Endodermal cell (in vitro differentiated cells): ENCODE measurements around the gene FAM13A. TPM values are rescaled to one million over a fixed set of nuclear protein-coding genes. Genes with fewer than 3 reads are reported as not detected.

Source experiments
- DNase-seq: peaks from one replicate; pipeline ENCODE4 v3.0.0-alpha.2; 2017
- H3K27ac ChIP-seq: 2 replicates; pipeline ENCODE4 v1.5.1; 2013; ENCODE audit warnings: mild to moderate bottlenecking, low read depth, low read length, moderate library complexity
- H3K27me3 ChIP-seq: 2 replicates; pipeline ENCODE4 v1.6.1; 2013; ENCODE audit warnings: mild to moderate bottlenecking, low read length, moderate library complexity; ENCODE audit not compliant: insufficient read depth, control insufficient read depth, poor library complexity, severe bottlenecking
- H3K36me3 ChIP-seq: 2 replicates; pipeline ENCODE4 v1.7.0; 2013; ENCODE audit warnings: mild to moderate bottlenecking, low read length, moderate library complexity; ENCODE audit not compliant: control insufficient read depth, insufficient read depth
- H3K4me1 ChIP-seq: one replicate; pipeline ENCODE4 v1.7.0; 2013; ENCODE audit warnings: low read length; ENCODE audit not compliant: control insufficient read depth, insufficient read depth
- H3K4me3 ChIP-seq: 2 replicates; pipeline ENCODE4 v1.5.1; 2013; ENCODE audit warnings: mild to moderate bottlenecking, low read length, moderate library complexity
- H3K9ac ChIP-seq: 2 replicates; pipeline ENCODE4 v1.6.1; 2013; ENCODE audit warnings: mild to moderate bottlenecking, low read length, moderate library complexity; ENCODE audit not compliant: poor library complexity, severe bottlenecking; ENCODE audit errors: extremely low read depth
- H3K9me3 ChIP-seq: 2 replicates; pipeline ENCODE4 v1.6.1; 2013; ENCODE audit warnings: mild to moderate bottlenecking, low read length, moderate library complexity; ENCODE audit not compliant: control insufficient read depth
- H3K27ac Mint-ChIP-seq: 2 replicates; pipeline ENCODE4 v1.8.0; 2020; ENCODE audit warnings: mixed read lengths
- H3K27me3 Mint-ChIP-seq: 2 replicates; pipeline ENCODE4 v1.8.0; 2021; ENCODE audit warnings: mild to moderate bottlenecking, mixed read lengths; ENCODE audit not compliant: insufficient read depth
- H3K36me3 Mint-ChIP-seq: 2 replicates; pipeline ENCODE4 v1.8.0; 2020; ENCODE audit warnings: low read depth, mixed read lengths
- H3K4me1 Mint-ChIP-seq: 2 replicates; pipeline ENCODE4 v1.8.0; 2020; ENCODE audit warnings: mixed read lengths
- H3K4me3 Mint-ChIP-seq: 2 replicates; pipeline ENCODE4 v1.8.0; 2020; ENCODE audit warnings: mild to moderate bottlenecking, moderate library complexity, mixed read lengths
- H3K9me3 Mint-ChIP-seq: 2 replicates; pipeline ENCODE4 v1.8.0; 2020; ENCODE audit warnings: mild to moderate bottlenecking, mixed read lengths
- WGBS, 2 experiments: methylation state at CpG; one replicate each; pipeline versions ENCODE4 v1.1.5 to v1.1.7; 2013; ENCODE audit warnings: missing lambda C conversion rate in 2 of 2, mixed read lengths in 1 of 2; ENCODE audit not compliant: insufficient coverage in 1 of 2, insufficient read length in 1 of 2; 5-methylcytosine and 5-hydroxymethylcytosine counted together
- total RNA-seq, 2 donors: library from RNA; stranded (reverse); fragmentation: NEBNext Ultra II Directional in 1 of 2; extraction: Animal tissue kit (Norgen Biotek cat#: 25700) in 1 of 2; gene quantifications; 2 replicates in 1 of 2; 3 replicates in 1 of 2; pipeline ENCODE4 v1.2.1, GENCODE V29; 2021
- TF ChIP-seq, protein P1 (sequence below): fragments of 200-600 bp; sonication (generic); conservative IDR thresholded peaks from 2 replicates; pipeline ENCODE4 v1.5.0; 2021; ENCODE audit warnings: antibody characterized with exemption, mild to moderate bottlenecking

FAM13A gene
- total RNA-seq, 2 donors from 2014 or later, result 13.6 to 17.0 TPM

DNA sequence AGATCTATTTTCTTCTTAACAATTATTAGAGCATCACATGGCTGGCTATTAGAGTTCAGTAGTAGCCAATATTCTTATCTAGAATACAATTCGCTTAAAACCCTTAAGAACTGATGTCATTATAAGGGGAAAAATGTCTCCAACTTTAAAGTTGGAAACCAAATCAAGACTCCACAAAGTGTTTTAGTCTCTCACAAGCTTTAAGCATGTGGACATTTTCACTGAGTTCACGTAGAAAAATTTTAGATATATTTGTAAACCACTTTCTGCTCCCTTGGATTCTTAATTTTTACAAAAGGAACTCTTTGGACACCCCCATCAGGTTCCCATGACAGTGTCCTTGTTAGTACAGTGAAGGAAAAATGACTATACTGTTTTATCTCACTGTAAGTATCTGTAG is 235.5 kb downstream of the FAM13A start:
- no peaks in the 10 kb centered on the region for H3K27me3 Mint-ChIP-seq
- 76% methylated on average over 2 of the region's 2 CpGs; no CpG with 5 or more reads in 1 of the 2 experiments for WGBS, 2 experiments
- no peaks in the 10 kb centered on the region for H3K36me3 ChIP-seq
- TF ChIP-seq, protein P1, sequence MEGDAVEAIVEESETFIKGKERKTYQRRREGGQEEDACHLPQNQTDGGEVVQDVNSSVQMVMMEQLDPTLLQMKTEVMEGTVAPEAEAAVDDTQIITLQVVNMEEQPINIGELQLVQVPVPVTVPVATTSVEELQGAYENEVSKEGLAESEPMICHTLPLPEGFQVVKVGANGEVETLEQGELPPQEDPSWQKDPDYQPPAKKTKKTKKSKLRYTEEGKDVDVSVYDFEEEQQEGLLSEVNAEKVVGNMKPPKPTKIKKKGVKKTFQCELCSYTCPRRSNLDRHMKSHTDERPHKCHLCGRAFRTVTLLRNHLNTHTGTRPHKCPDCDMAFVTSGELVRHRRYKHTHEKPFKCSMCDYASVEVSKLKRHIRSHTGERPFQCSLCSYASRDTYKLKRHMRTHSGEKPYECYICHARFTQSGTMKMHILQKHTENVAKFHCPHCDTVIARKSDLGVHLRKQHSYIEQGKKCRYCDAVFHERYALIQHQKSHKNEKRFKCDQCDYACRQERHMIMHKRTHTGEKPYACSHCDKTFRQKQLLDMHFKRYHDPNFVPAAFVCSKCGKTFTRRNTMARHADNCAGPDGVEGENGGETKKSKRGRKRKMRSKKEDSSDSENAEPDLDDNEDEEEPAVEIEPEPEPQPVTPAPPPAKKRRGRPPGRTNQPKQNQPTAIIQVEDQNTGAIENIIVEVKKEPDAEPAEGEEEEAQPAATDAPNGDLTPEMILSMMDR, result no peak
- H3K27me3 ChIP-seq, result no peaks in the 10 kb centered on the region
- DNase-seq, result no peak
- H3K4me1 Mint-ChIP-seq, result peaks cover 24% of the 10 kb centered on the region
- no peak overlapping the region for H3K4me3 Mint-ChIP-seq
- no peak overlapping the region for H3K27ac Mint-ChIP-seq
- no peaks in the 10 kb centered on the region for H3K36me3 Mint-ChIP-seq
- no peaks in the 10 kb centered on the region for H3K9me3 ChIP-seq
- H3K4me3 ChIP-seq, result no peak overlapping the region
- H3K9me3 Mint-ChIP-seq, result no peaks in the 10 kb centered on the region
- H3K9ac ChIP-seq, result no peak overlapping the region
- no peaks in the 10 kb centered on the region for H3K4me1 ChIP-seq
- no peak overlapping the region for H3K27ac ChIP-seq

DNA sequence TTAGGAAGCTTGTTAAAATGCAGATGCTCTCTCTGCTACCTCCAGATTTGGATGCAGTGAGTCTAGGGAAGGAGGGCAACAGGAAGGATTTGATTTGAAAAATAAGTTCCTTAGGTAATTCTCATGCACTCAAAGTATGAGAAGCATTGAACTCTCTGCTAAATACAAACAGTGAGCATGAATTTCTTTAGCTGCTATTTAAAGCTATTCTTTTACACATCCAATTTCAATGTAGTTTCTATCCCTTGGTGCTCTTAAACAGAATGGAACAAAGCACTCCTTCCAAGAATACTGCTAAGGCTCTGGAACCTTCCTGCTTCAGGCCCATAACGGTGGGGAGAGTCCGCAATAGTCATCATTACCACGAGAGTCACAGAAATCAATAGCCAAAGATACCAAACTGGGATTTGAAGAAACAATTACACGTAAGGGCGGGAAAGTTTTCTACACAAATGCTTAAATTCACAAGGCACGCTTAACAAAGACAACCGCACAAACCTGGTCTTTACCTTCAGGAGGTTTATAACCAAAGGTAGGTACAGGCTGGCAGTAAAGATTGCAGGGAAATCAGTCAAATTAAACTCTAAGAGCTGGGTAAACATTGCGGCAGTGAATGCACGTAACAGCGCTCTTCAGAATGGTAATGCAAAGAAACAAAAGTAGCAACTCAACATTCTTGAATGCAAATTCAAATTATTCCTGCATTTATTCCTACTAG is 236.1 kb downstream of the FAM13A start:
- no peaks in the 10 kb centered on the region for H3K9me3 ChIP-seq
- no peaks in the 10 kb centered on the region for H3K36me3 ChIP-seq
- no peak overlapping the region for H3K9ac ChIP-seq
- TF ChIP-seq, protein P1, result no peak
- no peak for DNase-seq
- no peaks in the 10 kb centered on the region for H3K4me1 ChIP-seq
- no peak overlapping the region for H3K27ac ChIP-seq
- no peaks in the 10 kb centered on the region for H3K36me3 Mint-ChIP-seq
- H3K27me3 Mint-ChIP-seq, result no peaks in the 10 kb centered on the region
- H3K4me3 ChIP-seq, result no peak overlapping the region
- no peaks in the 10 kb centered on the region for H3K9me3 Mint-ChIP-seq
- H3K27ac Mint-ChIP-seq, result peak overlapping the region; percentile 52
- H3K4me1 Mint-ChIP-seq, result peaks cover 26% of the 10 kb centered on the region
- no peak overlapping the region for H3K4me3 Mint-ChIP-seq
- WGBS, 2 experiments, result 82 to 91% methylated on average over 7 to 10 of the region's 10 CpGs
- H3K27me3 ChIP-seq, result no peaks in the 10 kb centered on the region

DNA sequence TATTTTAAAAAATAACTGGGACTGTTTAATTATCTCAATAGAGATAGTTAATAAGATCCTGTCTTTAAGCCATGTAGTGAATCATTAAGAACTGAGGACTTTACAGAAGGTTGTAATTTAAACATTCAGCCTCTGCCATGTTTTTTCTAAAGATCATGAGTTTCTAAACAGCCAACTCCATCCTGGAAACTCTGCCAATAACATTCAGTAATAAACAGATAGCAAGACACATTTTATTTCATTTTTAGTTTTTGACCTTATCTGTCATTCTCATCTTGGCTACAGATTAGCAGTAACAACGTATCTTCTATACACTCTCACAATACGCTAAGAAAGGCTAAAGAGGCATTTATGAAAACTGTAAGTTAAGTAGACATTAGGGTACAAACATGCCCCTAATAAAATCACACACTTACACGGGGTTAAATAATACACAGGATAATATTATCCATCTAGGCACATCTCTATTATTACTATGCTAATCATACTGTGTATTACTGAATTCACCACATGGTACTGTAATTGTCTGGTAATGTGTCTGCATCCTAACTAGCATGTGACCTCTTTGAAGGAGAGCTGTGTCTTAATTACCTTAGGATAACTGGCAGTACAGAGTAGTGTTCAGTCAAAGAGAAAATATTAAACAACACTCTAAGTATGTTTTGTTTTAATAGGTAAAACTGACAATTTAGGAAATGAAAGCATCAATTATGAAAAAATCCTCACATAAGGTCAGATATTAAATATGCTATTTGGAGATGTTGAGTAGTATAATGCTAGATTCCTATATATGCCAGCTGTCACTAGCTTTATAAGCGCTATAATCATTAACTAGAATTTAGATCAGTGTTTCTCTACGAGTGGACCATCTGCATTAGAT is 236.9 kb downstream of the FAM13A start:
- 82 to 95% methylated on average over 2 to 5 of the region's 5 CpGs for WGBS, 2 experiments
- Histone ChIP-seq H3K9ac (no peak overlapping the region), H3K27me3 (no peaks in the 10 kb centered on the region), H3K27ac (no peak overlapping the region), H3K36me3 (no peaks in the 10 kb centered on the region), H3K9me3 (no peaks in the 10 kb centered on the region), H3K4me3 (no peak overlapping the region), H3K4me1 (no peaks in the 10 kb centered on the region)
- H3K4me3 Mint-ChIP-seq, result no peak overlapping the region
- TF ChIP-seq, protein P1, result no peak
- H3K27ac Mint-ChIP-seq, result no peak overlapping the region
- H3K36me3 Mint-ChIP-seq, result no peaks in the 10 kb centered on the region
- no peaks in the 10 kb centered on the region for H3K9me3 Mint-ChIP-seq
- no peak for DNase-seq
- peaks cover 26% of the 10 kb centered on the region for H3K4me1 Mint-ChIP-seq
- no peaks in the 10 kb centered on the region for H3K27me3 Mint-ChIP-seq
